HG03354 (cell line): ENCODE data around the gene ABTB1.
"Not testable (repeated sequence)": the region's sequence is repeated elsewhere in the genome, so short reads cannot be mapped to it uniquely, and the experiment has no call there.

Experiments used
- ATAC-seq: cut with Tn5 transposase; IDR thresholded peaks from one replicate; pipeline ENCODE4 v1.9.1; 2021; ENCODE audit warnings: mild to moderate bottlenecking; ENCODE audit not compliant: unreplicated experiment, poor library complexity, severe bottlenecking

Gene ABTB1

DNA sequence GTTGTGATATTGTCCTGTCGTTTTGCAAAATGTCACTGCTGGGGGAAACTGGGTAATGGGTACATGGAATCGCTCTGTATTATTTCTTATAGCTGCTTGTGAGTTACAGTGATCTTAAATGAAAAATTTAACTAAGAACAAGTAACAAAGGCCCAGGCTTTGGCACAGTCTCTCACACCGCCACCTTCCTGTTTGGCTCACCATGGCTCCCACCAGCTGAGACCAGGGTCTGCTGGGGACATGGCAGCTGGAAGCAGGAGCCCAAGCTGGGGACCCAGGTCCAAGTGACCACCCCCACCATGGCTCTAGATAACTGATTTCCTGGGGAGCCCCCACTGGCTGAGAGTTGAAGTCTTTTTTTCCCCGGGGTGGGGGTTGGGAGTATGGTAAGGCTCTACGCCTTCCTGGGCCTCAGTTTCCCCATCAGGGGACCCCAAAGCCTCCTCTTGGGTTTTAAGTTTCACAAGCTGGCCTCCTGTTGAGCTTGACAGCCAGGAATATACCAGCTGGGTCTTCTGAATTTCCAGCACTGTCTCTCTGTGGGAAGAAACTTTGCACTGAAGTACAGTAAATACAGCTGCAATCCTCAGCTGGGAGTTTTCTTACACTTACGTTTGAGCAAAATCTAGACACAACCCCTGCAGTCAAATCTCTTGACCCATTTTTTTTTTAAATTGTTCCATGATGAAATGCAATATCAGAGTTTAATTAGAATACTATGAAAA is 26.1 kb downstream of the ABTB1 start:
- ATAC-seq = no peak

- no peak for ATAC-seq
Measured at GRCh38 chr3:127699416-127700300, 26.9 kb downstream of the ABTB1 start.

- ATAC-seq = no peak
Measured at GRCh38 chr3:127700406-127700805, 27.7 kb downstream of the ABTB1 start.

DNA sequence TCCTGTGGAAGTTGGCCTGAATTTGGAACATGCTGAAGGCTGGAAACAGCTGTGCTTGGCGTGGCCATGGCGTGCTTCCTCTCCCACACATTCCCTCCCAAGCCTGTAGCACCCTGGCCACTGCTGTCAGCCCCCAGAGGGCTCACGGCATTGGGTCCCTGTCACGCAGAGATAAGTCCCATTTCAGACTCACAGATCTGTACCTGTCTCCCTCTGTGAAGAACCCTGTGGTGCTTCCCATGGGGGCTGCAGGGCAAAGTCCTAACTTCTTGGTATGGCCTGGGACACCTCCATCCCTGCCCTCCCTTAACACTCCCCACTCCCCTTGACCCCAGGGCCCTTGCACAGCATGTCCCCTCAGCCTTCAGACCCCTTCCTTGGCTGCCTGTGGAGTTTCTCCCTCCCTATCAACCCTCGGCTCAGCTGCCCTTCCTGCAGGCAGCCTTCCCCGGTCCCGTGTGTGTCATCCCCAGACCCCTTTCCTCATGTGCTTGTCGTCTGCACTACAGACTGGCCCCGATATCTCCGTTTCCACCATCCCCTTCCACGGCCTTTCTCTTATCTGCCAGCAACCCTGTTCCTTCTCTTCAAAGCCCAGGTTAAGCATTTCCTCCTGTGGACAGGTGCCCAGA is 28.6 kb downstream of the ABTB1 start:
- no peak for ATAC-seq

DNA sequence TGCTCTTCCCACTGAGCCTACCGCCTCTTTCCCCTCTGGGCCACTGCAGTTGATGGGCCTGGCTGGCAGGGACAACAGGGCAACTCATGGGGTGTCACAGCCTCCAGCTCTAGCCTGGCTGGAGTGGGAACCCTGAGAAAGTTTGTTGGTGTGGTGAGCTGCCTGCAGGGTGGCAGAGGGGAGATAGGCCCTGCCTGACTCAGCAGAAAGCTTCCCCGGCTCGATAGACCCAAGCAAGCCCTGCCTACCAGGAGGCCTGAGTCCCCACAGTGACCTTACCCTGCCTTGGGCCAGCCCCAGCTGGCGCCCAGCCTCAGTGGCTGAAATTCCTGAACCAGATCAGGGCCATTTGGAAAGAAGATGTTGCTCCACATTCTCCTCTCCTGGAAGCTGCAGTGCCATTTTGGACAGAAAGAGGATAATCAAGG is 29.4 kb downstream of the ABTB1 start:
- no peak for ATAC-seq

- not testable (repeated sequence) for ATAC-seq
Measured at GRCh38 chr3:127704840-127705239, 32.1 kb downstream of the ABTB1 start.

- no peak for ATAC-seq
Measured at GRCh38 chr3:127706312-127706711, 33.6 kb downstream of the ABTB1 start.

GRCh38 chr3:127706785-127707351 is 34.1 kb downstream of the ABTB1 start:
- ATAC-seq = no peak

- no peak for ATAC-seq
Measured at GRCh38 chr3:127707851-127708411, 35.2 kb downstream of the ABTB1 start.

DNA sequence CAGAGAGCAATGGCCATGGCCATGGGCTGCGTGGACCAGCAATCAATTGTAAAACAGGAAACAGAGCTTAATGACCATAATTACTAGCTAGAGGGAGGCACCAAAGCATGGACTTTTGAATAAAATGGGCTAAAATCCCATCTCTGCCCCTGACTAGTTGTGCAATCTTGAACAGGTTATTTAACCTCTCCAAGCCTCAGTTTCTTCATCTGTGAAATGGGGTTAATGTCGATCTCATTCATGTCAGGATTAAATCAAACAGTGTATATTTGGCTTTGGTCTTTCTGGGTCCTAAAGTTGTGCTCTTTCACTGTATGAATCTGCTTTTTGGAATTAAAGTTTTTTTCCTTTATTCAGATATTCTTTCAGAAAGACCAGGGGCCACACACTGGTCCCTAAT is 36.1 kb downstream of the ABTB1 start:
- no peak for ATAC-seq

DNA sequence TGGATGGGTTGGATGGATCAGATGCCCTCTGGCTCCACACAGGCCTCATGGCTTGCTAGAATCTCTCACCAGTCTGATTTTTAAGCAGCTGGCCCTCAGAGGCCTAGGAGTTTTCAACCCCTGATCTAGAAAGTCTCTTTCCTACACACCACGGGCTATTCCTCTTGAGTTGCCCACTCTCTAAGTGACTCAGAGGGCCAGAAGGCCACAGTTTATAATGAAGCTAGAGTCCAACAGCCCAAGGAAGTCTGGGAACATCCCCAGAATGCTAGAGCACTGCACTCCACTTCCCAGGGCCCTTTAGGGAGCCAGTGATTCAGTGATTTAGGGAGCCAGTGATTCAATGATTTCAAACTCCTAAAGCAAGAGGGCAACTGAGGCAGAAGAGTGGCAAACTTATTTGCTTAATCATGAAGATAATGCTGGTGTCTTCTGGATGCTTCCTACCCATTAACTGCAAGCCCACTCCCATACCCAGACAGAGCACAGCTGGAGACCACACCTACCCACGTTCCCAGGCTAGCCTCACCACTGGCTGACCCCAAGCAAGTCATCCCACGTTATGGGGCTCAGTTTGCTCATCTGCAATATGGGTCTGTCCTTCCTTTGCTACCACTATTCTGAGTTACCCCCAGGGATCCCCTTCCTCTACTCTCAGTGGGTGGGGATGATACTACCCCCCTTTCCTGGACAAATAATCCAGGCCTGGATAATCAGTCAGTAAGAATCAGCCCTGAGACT is 36.7 kb downstream of the ABTB1 start:
- no peak for ATAC-seq

GRCh38 chr3:127710155-127710941 is 37.6 kb downstream of the ABTB1 start:
- no peak for ATAC-seq

GRCh38 chr3:127711021-127711695 is 38.4 kb downstream of the ABTB1 start:
- ATAC-seq = no peak

DNA sequence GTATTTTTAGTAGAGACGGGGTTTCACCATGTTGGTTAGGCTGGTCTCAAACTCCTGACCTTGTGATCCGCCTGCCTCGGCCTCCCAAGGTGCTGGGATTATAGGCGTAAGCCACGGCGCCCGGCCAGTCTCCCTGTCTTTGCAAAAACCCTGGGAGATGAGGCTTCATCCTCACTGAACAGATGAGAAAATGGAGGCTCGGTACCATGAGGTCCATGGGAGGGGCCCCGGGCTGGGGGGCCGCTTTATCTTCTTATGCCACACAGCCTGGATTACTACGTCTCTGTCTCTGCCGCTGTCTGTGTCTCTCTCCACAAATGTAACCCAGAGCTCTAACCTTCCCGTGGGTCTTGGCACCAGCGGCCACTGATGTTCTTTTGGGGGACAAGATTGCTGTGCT is 39.1 kb downstream of the ABTB1 start:
- no peak for ATAC-seq

GRCh38 chr3:127712461-127712860 is 39.7 kb downstream of the ABTB1 start:
- ATAC-seq = no peak

DNA sequence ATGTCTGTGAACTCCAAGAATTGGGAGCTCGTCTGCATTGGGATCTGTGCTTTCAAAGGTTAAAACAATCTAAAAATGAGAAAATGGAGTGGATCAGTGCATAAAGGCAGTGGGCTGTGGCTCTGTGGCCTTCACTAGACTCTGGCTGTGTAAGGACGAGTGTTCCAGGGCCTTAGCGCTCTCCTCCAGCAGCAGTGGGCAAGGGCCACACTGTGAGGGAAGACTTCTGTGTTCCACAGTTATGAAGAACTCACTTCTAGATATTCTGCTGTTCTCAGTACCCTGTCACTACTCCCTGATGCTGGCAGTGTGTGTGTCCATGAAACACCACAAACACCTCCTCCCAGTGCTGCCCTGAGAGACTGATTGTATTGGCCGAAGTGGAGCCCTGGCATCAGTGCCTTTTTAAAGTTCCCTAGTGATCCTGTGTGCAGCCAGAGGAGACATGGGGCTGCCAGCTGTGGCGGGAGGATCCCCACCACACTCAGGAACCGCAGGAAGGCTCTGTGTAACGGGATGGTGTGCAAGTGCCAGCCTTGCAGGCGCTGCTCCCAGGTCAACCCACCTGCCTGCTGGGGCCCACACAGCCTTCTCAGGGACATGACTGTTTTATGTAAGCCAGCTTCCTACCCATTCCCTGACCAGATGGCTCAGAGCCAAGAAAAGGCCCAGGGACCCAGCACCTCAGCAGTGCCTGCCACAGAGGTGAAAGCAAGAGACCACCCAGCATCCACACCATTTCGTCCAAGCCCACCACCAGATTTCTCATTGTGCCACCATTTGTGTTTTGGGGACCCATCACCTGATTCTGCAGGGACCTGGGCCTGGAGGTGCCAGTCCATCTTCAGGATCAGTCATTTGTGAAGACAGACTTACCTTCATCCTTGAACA is 40.4 kb downstream of the ABTB1 start:
- ATAC-seq = no peak

DNA sequence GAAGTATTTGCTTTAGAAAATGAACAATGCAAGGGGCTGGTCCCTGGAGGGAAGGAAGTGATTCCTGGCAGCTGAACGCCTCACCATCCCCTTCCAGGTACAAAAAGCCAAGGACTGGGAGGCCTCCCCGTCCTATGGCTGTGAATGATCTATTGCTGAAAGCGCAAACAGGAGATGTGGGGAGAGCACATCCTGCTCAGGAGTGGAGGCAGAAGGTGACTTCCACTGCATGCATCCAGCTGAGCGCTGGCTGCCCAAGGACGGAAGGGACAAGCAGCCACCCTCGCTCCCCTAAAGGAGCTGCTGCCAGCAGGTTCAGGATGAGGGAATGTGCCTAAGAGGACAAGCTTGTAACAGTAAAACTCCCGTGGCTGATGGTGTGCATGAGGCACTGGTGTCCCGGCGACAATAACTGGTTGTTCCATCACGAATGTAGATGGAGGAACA is 41.4 kb downstream of the ABTB1 start:
- ATAC-seq = no peak
